ENCODE results near the gene BMP8A.
"Not testable (repeated sequence)": the region's sequence is repeated elsewhere in the genome, so short reads cannot be mapped to it uniquely, and the experiment has no call there.

The BMP8A gene

DNA sequence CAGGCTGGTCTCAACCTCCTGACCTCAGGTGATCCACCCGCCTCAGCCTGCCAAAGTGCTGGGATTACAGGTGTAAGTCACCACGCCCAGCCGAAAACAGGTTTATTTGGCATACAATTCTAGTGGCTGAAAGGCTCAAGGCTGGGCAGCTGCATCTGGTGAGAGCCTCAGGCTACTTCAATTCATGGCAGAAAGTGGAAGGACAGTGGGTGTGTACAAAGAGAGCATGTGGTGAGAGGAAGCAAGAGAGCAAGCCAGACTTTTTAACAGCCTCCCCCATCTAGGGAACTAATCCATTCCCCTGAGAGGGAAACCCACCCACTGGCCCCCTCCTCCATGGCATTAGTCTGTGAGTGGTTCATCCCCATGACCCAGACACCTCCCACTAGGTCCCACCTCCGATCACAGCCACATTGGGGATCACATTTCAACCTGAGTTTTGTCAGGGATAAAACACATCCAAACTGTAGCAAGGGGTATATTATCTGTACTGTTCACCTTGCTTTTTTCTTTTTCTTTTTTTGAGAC lies 9.5 kb downstream of the BMP8A start:
- no peak for TF ChIP-seq CTCF (IDR thresholded peaks at IDR 0.05; ENCODE audit: control insufficient read depth, extremely low read depth, insufficient read depth)
- DNase-seq (ENCODE audit: low read depth) = peak; percentile 31

GRCh38 chr1:39501666-39502065 lies 10.2 kb downstream of the BMP8A start:
- no peak for TF ChIP-seq CTCF (IDR thresholded peaks at IDR 0.05; ENCODE audit: control insufficient read depth, extremely low read depth, insufficient read depth)
- H3K4me3 ChIP-seq (ENCODE audit: low read depth, low read length) = no peak overlapping the region
- DNase-seq (ENCODE audit: low read depth) = no peak

More for the DNA sequence above, 9.5 kb downstream of the BMP8A start:
- no peak overlapping the region for H3K4me3 ChIP-seq (ENCODE audit: low read depth, low read length)

DNA sequence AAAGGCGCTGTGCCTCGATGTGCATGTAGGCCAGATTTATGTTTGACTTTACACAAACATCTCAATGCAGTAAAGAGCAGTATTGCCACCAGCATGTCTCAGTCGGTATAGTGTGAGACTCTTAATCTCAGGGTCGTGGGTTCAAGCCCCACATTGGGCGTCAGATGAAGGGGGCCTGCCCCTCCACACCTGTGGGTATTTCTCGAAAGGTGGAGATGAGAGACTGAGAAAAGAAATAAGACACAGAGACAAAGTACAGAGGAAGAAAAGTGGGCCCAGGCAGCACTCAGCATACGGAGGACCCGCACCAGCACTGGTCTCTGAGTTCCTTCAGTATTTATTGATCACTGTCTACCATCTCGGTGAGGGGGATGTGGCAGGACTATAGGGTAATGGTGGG lies 13.0 kb downstream of the BMP8A start:
- not testable (repeated sequence) for H3K4me3 ChIP-seq (ENCODE audit: low read depth, low read length); DNase-seq (ENCODE audit: low read depth)

GRCh38 chr1:39505289-39505688 lies 13.9 kb downstream of the BMP8A start:
- H3K4me3 ChIP-seq (ENCODE audit: low read depth, low read length) = no peak overlapping the region
- no peak for DNase-seq (ENCODE audit: low read depth)
- no peak for TF ChIP-seq CTCF (IDR thresholded peaks at IDR 0.05; ENCODE audit: control insufficient read depth, extremely low read depth, insufficient read depth)

- TF ChIP-seq CTCF (IDR thresholded peaks at IDR 0.05; ENCODE audit: control insufficient read depth, extremely low read depth, insufficient read depth) = peak; percentile 15; the same call in 1 of the 2 replicates
- DNase-seq (ENCODE audit: low read depth) = no peak
- no peak overlapping the region for H3K4me3 ChIP-seq (ENCODE audit: low read depth, low read length)
Measured at GRCh38 chr1:39507230-39507928, 15.9 kb downstream of the BMP8A start.

GRCh38 chr1:39508266-39508665 lies 16.8 kb downstream of the BMP8A start:
- H3K4me3 ChIP-seq (ENCODE audit: low read depth, low read length) = no peak overlapping the region
- TF ChIP-seq CTCF (IDR thresholded peaks at IDR 0.05; ENCODE audit: control insufficient read depth, extremely low read depth, insufficient read depth) = no peak

GRCh38 chr1:39508857-39509305 lies 17.4 kb downstream of the BMP8A start:
- TF ChIP-seq CTCF (IDR thresholded peaks at IDR 0.05; ENCODE audit: control insufficient read depth, extremely low read depth, insufficient read depth) = no peak
- no peak overlapping the region for H3K4me3 ChIP-seq (ENCODE audit: low read depth, low read length)
- DNase-seq (ENCODE audit: low read depth) = no peak

More at GRCh38 chr1:39508266-39508665, 16.8 kb downstream of the BMP8A start:
- no peak for DNase-seq (ENCODE audit: low read depth)

All from LNCaP clone FGC (cell line).